IMR-90 (cell line): ENCODE measurements around the gene MSANTD1. TPM values are rescaled to one million over a fixed set of nuclear protein-coding genes. Genes with fewer than 3 reads are reported as not detected.

ENCODE experiments used
- ATAC-seq: fragments of 200-7000 bp; cut with Tn5 transposase; 2 replicates; pipeline ENCODE4 v1.9.1; 2020; ENCODE audit warnings: low read depth, mild to moderate bottlenecking, moderate library complexity
- BruUV-seq: library from RNA; stranded (reverse); fragments of 400-500 nt; replicated peaks from 2 replicates; lab custom pipeline; 2021; lab: Mats Ljungman, UMichigan
- CTCF ChIA-PET: fragments of 300-600 bp; formaldehyde crosslinking; extraction: SDS; loops from one replicate; lab custom pipeline; 2021; ENCODE audit warnings: antibody characterized with exemption; lab: Yijun Ruan, JAX
- POLR2A ChIA-PET: fragments of 300-600 bp; sonication (Branson Sonifier 250); formaldehyde crosslinking; loops from one replicate; lab custom pipeline; 2022; ENCODE audit warnings: antibody characterized with exemption; ENCODE audit not compliant: unreplicated experiment; lab: Charles Lee
- DNase-seq: peaks from one replicate; pipeline ENCODE4 v3.0.0; 2013
- H2AFZ ChIP-seq: replicated peaks from 2 replicates; pipeline ENCODE3; 2013; ENCODE audit warnings: low read length, mild to moderate bottlenecking; ENCODE audit not compliant: poor library complexity
- H2AK5ac ChIP-seq: 2 replicates; pipeline ENCODE4 v1.6.1; 2013; ENCODE audit warnings: low read depth, low read length, inconsistent platforms
- H2AK9ac ChIP-seq: replicated peaks from 2 replicates; pipeline ENCODE3; 2013; ENCODE audit warnings: mild to moderate bottlenecking, low read depth, low read length, moderate library complexity; ENCODE audit not compliant: poor library complexity
- H2BK120ac ChIP-seq: 2 replicates; pipeline ENCODE4 v1.6.1; 2013; ENCODE audit warnings: low read depth, low read length, inconsistent platforms
- H2BK15ac ChIP-seq: 3 replicates; pipeline ENCODE4 v1.6.1; 2013; ENCODE audit warnings: low read depth, low read length, inconsistent platforms
- H2BK20ac ChIP-seq: 2 replicates; pipeline ENCODE4 v1.6.1; 2013; ENCODE audit warnings: low read depth, mild to moderate bottlenecking, inconsistent platforms, low read length, moderate library complexity
- H2BK5ac ChIP-seq: 2 replicates; pipeline ENCODE4 v1.6.1; 2013; ENCODE audit warnings: mild to moderate bottlenecking, low read depth, low read length, inconsistent platforms; ENCODE audit not compliant: poor library complexity, severe bottlenecking
- H3K14ac ChIP-seq: replicated peaks from 2 replicates; pipeline ENCODE4 v1.6.1; 2013; ENCODE audit warnings: low read depth, low read length, inconsistent platforms
- H3K18ac ChIP-seq: 2 replicates; pipeline ENCODE4 v1.6.1; 2013; ENCODE audit warnings: low read depth, low read length, control low read depth
- H3K23ac ChIP-seq: 2 replicates; pipeline ENCODE4 v1.6.1; 2013; ENCODE audit warnings: low read depth, low read length, inconsistent platforms
- H3K27ac ChIP-seq: 2 replicates; pipeline ENCODE4 v1.5.1; 2013; ENCODE audit warnings: mild to moderate bottlenecking, control low read depth, low read length; ENCODE audit not compliant: insufficient read depth
- H3K27me3 ChIP-seq: 2 replicates; pipeline ENCODE4 v1.6.1; 2013; ENCODE audit warnings: low read length; ENCODE audit not compliant: control insufficient read depth, insufficient read depth
- H3K36me3 ChIP-seq: 2 replicates; pipeline ENCODE4 v1.6.1; 2013; ENCODE audit warnings: low read length, mixed read lengths; ENCODE audit not compliant: control insufficient read depth, insufficient read depth
- H3K4ac ChIP-seq: 2 replicates; pipeline ENCODE4 v1.6.1; 2013; ENCODE audit warnings: low read depth, low read length, inconsistent platforms
- H3K4me1 ChIP-seq: 2 replicates; pipeline ENCODE4 v1.6.1; 2013; ENCODE audit warnings: low read length, mixed read lengths; ENCODE audit not compliant: control insufficient read depth, insufficient read depth
- H3K4me2 ChIP-seq: 2 replicates; pipeline ENCODE4 v1.6.1; 2013; ENCODE audit warnings: low read depth, mild to moderate bottlenecking, control low read depth, low read length, moderate library complexity
- H3K4me3 ChIP-seq: 2 replicates; pipeline ENCODE4 v1.5.1; 2013; ENCODE audit warnings: low read depth, mild to moderate bottlenecking, control low read depth, low read length, moderate library complexity; ENCODE audit not compliant: insufficient read depth
- H3K56ac ChIP-seq: 2 replicates; pipeline ENCODE4 v1.6.1; 2013; ENCODE audit warnings: low read length, inconsistent platforms; ENCODE audit not compliant: insufficient read depth; ENCODE audit errors: extremely low read depth
- H3K79me1 ChIP-seq, 2 experiments: 2 replicates each; pipeline ENCODE4 v1.6.1; 2013; ENCODE audit warnings: low read length in 2 of 2, inconsistent platforms in 1 of 2, low read depth in 1 of 2
- H3K9ac ChIP-seq: 2 replicates; pipeline ENCODE4 v1.6.1; 2013; ENCODE audit warnings: low read depth, low read length, control low read depth
- H3K9me1 ChIP-seq: 2 replicates; pipeline ENCODE4 v1.6.1; 2013; ENCODE audit warnings: low read length, inconsistent platforms; ENCODE audit not compliant: insufficient read depth
- H3K9me3 ChIP-seq: 2 replicates; pipeline ENCODE4 v1.6.1; 2013; ENCODE audit warnings: low read length; ENCODE audit not compliant: control insufficient read depth, insufficient read depth
- H4K20me1 ChIP-seq: 2 replicates; pipeline ENCODE4 v1.6.1; 2013; ENCODE audit warnings: low read length, inconsistent platforms; ENCODE audit not compliant: insufficient read depth
- H4K5ac ChIP-seq: 2 replicates; pipeline ENCODE4 v1.6.1; 2013; ENCODE audit warnings: mild to moderate bottlenecking, low read depth, low read length, control low read depth
- H4K8ac ChIP-seq, 2 experiments: 2 replicates each; pipeline ENCODE4 v1.6.1; 2013; ENCODE audit warnings: low read depth in 2 of 2, low read length in 2 of 2, control low read depth in 1 of 2, inconsistent platforms in 1 of 2
- H4K91ac ChIP-seq: 2 replicates; pipeline ENCODE4 v1.6.1; 2013; ENCODE audit warnings: low read depth, low read length, inconsistent platforms; ENCODE audit not compliant: insufficient read depth
- FOS ChIP-seq: fragments of 150-350 bp; IDR thresholded peaks from 2 replicates; pipeline ENCODE4 v1.6.1; 2016; ENCODE audit warnings: low read depth, low read length
- MAFK ChIP-seq: IDR thresholded peaks from 2 replicates; pipeline ENCODE4 v1.6.1; 2012; ENCODE audit warnings: low read depth, low read length, improper control_type of control experiment
- MAZ ChIP-seq: IDR thresholded peaks from 2 replicates; pipeline ENCODE4 v1.6.1; 2012; ENCODE audit warnings: low read depth, mild to moderate bottlenecking, low read length, improper control_type of control experiment, moderate library complexity, borderline replicate concordance
- SMC3 ChIP-seq: fragments of 150-350 bp; IDR thresholded peaks from 2 replicates; pipeline ENCODE4 v1.6.1; 2016; ENCODE audit warnings: low read depth, mild to moderate bottlenecking, antibody characterized with exemption, low read length, moderate library complexity
- WGBS, 2 experiments: methylation state at CpG; one replicate each; pipeline versions ENCODE4 v1.1.5 to v1.1.7; 2013; ENCODE audit warnings: missing lambda C conversion rate in 2 of 2; ENCODE audit not compliant: insufficient read length in 1 of 2; ENCODE audit errors: extremely low coverage in 2 of 2; 5-methylcytosine and 5-hydroxymethylcytosine counted together
- dilution Hi-C: fragments of 300-500 bp; cut with HindIII; formaldehyde crosslinking; loops from one replicate; pipeline ENCODE4 v1.14.3; 2018; ENCODE audit warnings: low sequenced_read_pairs; ENCODE audit not compliant: unreplicated experiment
- in situ Hi-C: fragments of 300-500 bp; cut with MboI; formaldehyde crosslinking; loops from 3 replicates; pipeline ENCODE4 v1.14.3; 2019; ENCODE audit warnings: low sequenced_read_pairs, inconsistent platforms, mixed read lengths
- intact Hi-C: fragments of 100-400 bp; cut with micrococcal nuclease; formaldehyde crosslinking; loops from 2 replicates; pipeline ENCODE4 v1.10.0; 2022
- polyA plus RNA-seq, 3 experiments: library from polyadenylated mRNA; depleted of rRNA; stranded (reverse); fragments of >200 nt; gene quantifications; 2 replicates each; pipeline ENCODE4 v1.2.3, GENCODE V29; 2012; ENCODE audit warnings: low replicate concordance in 1 of 3
- total RNA-seq: library from RNA; depleted of rRNA; stranded (reverse); fragments of >200 nt; gene quantifications from 2 replicates; pipeline ENCODE4 v1.2.3, GENCODE V29; 2012
- TF ChIP-seq, protein P1 (sequence below): conservative IDR thresholded peaks from 2 replicates; pipeline ENCODE4 v1.5.1; 2012; ENCODE audit warnings: mild to moderate bottlenecking, low read depth, low read length, improper control_type of control experiment
- TF ChIP-seq, protein P2 (sequence below): fragments of 150-350 bp; IDR thresholded peaks from 2 replicates; pipeline ENCODE4 v1.6.1; 2016; ENCODE audit warnings: low read depth, mild to moderate bottlenecking, low read length, moderate library complexity, borderline replicate concordance

Gene MSANTD1
- total and polyA plus RNA-seq, 2 of the 4 experiments (the other 2 are of a cell fraction): under 0.01 to 0.07 TPM

DNA sequence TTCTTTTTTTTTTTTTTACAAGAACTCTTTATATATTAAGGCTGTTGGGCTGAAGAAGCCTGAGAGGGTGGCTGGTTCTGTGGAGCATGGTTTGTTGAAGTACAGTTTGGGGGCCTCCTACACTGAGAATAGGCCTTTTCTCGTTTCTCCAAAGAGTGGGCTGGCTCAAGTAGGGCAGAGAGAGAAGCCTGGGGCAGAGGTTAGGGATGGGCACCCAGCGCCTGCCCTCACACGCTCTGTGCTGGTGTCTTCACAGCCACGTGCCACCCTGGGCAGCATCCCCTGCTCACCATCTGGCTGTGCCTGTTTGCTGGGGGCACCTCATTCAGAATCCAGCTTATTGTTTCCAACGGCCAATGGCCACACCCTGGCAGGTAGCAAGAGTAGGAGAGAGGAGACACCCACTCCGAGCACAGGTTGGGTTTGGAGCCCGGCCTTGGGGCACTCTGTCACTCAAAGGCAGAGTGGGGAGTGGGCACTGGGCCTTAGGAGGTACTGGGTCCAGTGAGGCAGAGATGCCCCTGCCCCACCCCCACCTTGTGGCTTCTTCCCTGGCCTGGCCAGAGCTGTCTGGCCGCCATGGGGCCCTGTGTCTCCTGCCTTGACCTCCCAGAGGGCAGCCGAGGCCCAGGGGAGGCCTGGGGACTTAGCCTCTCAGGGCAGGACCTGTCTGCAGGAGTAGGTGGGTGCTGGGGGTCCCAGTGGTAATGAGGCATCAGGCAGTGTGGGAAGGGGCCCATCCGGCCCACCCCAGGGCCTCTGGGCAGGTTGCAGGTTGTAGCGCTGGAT lies 2.9 kb downstream of the MSANTD1 start:
- dilution Hi-C loops: no loop called here
- no peak overlapping the region for H4K91ac ChIP-seq
- CTCF ChIA-PET: no interaction called here

More for the DNA sequence above, 2.9 kb downstream of the MSANTD1 start:
- Histone ChIP-seq H4K5ac (no peak overlapping the region), H3K36me3 (no peaks in the 10 kb centered on the region), H3K18ac (no peak overlapping the region), H3K27me3 (no peaks in the 10 kb centered on the region; the same call in 1 of the 2 replicates), H3K9me3 (no peaks in the 10 kb centered on the region), H4K20me1 (no peaks in the 10 kb centered on the region), H3K23ac (no peak overlapping the region), H2AK9ac (no peak overlapping the region), H3K14ac (no peak overlapping the region), H2AK5ac (no peak overlapping the region), H3K4me1 (no peaks in the 10 kb centered on the region), H3K9ac (no peak overlapping the region), H3K4me3 (no peak overlapping the region), H2BK120ac (no peak overlapping the region), H3K79me1 (no peaks in the 10 kb centered on the region), H3K4ac (no peak overlapping the region), H3K4me2 (no peak overlapping the region), H2AFZ (no peak overlapping the region), H2BK15ac (no peak overlapping the region), H3K56ac (no peak overlapping the region), H2BK5ac (no peak overlapping the region), H4K8ac (no peak overlapping the region), H2BK20ac (no peak overlapping the region), H3K9me1 (no peaks in the 10 kb centered on the region), H3K27ac (no peak overlapping the region)
- POLR2A ChIA-PET: no interaction called here
- WGBS, 2 experiments: 100% methylated on average over 5 of the region's 11 CpGs; no CpG with 5 or more reads in 1 of the 2 experiments
- no peak for DNase-seq
- TF ChIP-seq MAFK: no peak
- TF ChIP-seq, protein P1, sequence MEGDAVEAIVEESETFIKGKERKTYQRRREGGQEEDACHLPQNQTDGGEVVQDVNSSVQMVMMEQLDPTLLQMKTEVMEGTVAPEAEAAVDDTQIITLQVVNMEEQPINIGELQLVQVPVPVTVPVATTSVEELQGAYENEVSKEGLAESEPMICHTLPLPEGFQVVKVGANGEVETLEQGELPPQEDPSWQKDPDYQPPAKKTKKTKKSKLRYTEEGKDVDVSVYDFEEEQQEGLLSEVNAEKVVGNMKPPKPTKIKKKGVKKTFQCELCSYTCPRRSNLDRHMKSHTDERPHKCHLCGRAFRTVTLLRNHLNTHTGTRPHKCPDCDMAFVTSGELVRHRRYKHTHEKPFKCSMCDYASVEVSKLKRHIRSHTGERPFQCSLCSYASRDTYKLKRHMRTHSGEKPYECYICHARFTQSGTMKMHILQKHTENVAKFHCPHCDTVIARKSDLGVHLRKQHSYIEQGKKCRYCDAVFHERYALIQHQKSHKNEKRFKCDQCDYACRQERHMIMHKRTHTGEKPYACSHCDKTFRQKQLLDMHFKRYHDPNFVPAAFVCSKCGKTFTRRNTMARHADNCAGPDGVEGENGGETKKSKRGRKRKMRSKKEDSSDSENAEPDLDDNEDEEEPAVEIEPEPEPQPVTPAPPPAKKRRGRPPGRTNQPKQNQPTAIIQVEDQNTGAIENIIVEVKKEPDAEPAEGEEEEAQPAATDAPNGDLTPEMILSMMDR: no peak
- TF ChIP-seq FOS: no peak
- no peak for TF ChIP-seq SMC3
- TF ChIP-seq, protein P2, sequence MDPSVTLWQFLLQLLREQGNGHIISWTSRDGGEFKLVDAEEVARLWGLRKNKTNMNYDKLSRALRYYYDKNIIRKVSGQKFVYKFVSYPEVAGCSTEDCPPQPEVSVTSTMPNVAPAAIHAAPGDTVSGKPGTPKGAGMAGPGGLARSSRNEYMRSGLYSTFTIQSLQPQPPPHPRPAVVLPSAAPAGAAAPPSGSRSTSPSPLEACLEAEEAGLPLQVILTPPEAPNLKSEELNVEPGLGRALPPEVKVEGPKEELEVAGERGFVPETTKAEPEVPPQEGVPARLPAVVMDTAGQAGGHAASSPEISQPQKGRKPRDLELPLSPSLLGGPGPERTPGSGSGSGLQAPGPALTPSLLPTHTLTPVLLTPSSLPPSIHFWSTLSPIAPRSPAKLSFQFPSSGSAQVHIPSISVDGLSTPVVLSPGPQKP: no peak
- TF ChIP-seq MAZ: no peak
- ATAC-seq: no peak
- no TSS peak for BruUV-seq
- intact Hi-C loops (no loop called here), in situ Hi-C loops (no loop called here)
